Measurements from ENCODE around the gene RETREG1. TPM values are rescaled to one million over a fixed set of nuclear protein-coding genes. Genes with fewer than 3 reads are reported as not detected.

RETREG1 gene
- total RNA-seq, 1 donor from 2014 or later, result not detected

- no peak for DNase-seq (ENCODE audit: low read depth in 2 of 2)
Observed at GRCh38 chr5:16529306-16529705, 87.5 kb downstream of the RETREG1 start.

GRCh38 chr5:16528382-16529110, 88.3 kb downstream of the RETREG1 start:
- no peak for DNase-seq (ENCODE audit: low read depth in 2 of 2)

DNA sequence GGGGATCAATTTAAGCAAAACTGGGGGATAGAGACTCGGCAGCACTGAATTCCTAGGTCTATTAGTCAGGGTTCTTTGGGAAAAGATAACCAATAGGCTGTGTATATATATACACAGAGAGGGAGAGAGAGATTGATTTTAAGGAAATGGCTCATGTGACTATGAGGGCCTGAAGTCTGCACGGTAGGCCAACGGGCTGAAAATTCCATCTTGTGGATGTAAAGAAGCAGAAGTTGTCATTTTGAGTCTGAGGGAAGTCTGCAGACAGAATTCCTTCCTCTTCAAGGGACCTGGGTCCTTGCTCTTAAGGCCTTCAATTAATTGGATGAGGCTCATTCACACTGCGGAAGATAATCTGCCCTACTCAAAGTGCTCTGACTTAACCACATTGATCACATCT, 91.1 kb downstream of the RETREG1 start:
- DNase-seq (ENCODE audit: low read depth in 2 of 2), result no peak

DNA sequence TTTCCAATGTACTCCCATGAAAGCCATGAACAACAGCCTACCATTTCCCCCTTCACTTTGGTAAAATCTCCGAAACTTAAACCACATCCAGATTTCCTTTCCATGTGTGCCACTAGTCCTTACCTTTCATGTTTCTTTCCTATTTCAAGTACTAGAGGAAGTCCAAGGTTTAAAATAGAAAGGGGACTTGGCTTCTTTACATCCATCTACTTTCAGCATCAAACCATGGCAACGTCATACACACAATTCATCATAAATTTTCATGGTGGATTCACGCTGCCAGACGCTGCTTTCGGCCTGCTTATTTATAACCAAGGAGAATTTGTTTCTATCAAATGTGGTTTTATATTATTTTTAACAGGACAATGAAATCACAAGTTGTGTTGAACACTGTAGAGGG, 92.5 kb downstream of the RETREG1 start:
- DNase-seq (ENCODE audit: low read depth in 2 of 2), result no peak

GRCh38 chr5:16521521-16522483, 95.0 kb downstream of the RETREG1 start:
- DNase-seq (ENCODE audit: low read depth in 2 of 2), result no peak

DNA sequence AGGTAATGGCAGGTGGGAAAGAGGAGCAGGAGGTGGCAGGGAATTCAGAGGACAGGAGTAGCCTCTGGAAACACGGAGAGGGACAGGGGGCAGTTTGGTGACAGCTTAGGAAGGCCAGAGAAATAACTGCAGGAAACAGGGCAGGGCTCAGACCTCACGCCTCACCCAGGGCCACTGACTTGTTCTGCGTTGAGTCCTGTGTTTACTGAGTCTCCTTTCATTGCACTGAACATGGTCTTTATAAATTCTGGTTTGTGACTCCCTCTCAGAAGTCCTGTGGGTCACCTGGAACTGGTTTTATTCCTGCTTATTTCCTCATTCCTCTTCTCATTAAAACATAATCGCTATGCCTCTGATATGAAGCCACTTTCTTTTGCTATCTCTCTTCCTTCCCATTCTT, 96.0 kb downstream of the RETREG1 start:
- no peak for DNase-seq (ENCODE audit: low read depth in 2 of 2)

DNA sequence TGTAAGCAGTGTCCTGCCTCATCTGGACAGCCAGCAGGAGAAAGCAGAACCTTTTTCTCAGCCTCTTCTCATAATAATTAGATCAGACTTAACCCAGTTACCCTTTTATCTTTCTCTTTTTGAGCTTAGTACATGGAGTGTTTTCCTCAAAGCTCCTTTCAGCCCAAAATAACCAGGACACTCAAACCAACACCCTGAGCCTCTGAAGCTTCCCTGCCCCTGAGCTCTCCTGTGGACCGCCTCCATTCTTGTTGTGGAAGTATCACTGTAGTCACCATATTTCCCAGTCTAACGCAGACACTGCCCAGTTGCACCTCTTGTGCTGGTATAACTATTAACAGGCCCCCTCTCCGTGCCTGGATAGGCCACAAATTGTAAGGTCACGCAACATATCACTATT, 97.4 kb downstream of the RETREG1 start:
- DNase-seq (ENCODE audit: low read depth in 2 of 2), result no peak

- DNase-seq (ENCODE audit: low read depth in 2 of 2), result no peak
Observed at GRCh38 chr5:16518606-16519005, 98.2 kb downstream of the RETREG1 start.

DNA sequence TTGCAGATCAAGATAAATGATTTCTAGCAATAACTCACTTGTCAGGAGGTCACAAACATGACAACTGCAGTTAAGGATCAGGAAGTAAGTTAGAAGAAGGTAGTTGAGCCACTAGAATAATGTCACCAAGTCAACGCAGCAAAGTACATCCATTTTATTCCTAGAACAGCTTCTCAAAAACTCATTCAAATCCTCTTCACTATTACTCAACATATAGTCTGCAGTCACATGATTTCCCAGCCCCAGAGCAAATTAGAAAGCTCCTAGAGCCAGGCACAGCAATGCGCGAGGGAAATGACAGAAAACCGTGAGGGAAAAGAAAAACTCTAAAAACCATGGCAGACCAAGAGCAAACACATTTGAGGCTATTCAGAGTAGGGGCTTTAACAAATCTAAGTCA, 101.3 kb downstream of the RETREG1 start:
- no peak for DNase-seq (ENCODE audit: low read depth in 2 of 2)

DNA sequence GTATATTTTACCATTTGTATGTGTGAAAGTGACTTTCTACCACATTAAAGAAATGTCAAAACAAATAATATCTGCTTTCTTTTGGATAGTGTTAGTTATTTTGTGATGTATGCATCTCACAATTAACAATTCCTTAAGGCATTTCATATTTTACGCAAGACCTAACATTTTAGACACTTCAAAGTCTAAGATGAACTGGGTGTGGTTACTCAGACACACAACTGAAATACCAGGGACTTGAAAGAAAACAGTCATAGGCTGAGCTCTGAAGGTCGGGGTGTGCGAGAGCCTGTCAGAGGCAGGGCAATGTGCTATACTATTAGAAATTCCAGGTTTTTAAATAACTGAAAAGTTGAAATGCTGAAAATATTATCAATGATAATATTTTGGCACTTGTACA, 106.7 kb downstream of the RETREG1 start:
- DNase-seq (ENCODE audit: low read depth in 2 of 2), result no peak

GRCh38 chr5:16508730-16509531, 107.9 kb downstream of the RETREG1 start:
- no peak for DNase-seq (ENCODE audit: low read depth in 2 of 2)

DNA sequence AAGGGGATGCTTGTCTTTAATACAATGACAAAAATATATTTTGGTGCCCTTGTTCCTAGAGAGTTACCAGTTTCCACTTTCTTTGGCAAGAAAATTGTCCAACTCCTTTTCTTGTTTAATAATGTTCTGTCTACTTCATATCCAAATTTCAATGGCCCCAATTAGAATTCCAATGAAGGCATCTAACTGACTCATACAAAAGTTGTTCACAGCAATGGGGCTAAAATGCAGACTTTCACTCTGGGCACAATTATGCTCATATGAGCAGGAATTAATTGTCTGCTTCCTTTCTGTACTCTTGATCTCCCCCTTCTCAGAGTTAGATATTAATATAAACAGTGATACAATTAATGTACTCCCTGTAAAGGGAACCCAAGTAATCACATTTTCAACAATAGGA, 109.1 kb downstream of the RETREG1 start:
- no peak for DNase-seq (ENCODE audit: low read depth in 2 of 2)

DNA sequence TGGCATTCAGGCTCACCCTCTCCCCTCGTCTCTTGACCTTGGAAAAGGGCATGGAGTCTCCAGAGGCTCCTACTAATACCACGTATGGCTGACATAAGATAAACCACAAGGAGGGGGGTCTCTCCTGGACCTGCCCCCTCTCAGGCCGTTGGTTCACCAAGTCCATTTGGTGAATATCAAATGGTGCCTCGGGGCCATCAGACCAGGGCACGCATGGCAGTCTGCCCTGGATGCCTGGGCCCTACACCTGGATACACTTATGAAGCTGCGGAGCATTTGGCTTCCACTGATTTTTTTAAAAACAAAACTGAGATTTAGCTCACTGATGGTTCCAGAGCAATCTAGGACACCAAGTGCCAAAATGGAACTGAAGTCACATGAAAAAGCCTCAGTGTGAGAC, 110.9 kb downstream of the RETREG1 start:
- no peak for DNase-seq (ENCODE audit: low read depth in 2 of 2)

DNA sequence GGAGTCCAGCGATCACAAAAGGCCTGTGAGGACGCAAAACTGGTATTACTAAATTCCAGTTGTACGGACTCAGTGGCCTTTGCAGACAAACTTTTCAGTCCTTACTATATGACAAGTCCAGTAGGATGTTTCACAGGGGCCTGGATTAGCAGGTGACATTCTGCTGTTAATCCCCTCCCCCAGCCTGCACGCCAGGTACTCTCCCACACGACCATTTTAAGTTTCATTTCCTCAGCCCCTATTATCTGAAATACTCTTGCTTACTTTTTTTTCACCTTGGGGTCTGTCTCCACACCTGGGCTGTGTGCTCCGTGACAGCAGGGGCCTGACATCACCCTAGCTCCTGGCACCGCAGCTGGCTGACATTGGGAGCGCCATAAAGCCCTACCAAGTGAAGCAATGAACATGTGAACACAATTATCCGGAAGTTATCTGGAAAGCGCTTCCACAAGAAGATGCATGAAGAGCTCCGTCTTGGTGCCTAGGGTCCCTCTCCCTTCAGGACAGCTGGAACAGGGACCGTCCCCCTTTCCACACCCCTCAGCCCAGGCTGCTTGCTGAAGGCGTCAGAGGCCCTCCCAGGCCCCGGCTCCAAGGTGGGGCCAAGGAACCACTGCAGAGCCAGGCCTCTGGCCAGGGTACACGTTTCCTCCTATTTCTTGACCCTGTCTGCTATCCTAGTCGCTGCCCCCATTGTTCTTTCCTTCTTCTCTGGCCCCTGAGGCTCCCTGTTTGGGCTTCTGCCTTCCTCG, 111.5 kb downstream of the RETREG1 start:
- no peak for DNase-seq (ENCODE audit: low read depth in 2 of 2)

DNA sequence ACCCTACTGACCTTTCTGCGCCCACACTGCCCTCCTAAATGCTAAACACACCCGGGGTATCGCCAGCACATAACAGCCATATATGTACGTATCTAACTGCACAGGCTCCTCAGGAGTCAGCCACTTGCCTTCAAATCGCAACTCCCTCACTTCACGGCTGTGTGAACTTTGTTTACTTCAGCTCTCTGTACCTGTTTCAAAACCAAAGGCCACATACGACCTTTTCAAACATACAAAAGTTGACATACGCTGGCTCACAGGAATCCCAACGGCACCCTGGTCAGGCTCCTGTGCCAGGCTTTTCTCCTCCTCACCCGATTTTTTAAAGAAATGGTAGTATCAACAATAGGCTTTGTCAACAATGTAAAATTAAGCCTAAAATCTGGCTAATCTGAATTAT, 112.2 kb downstream of the RETREG1 start:
- DNase-seq (ENCODE audit: low read depth in 2 of 2), result no peak

GRCh38 chr5:16502866-16503265, 113.9 kb downstream of the RETREG1 start:
- no peak for DNase-seq (ENCODE audit: low read depth in 2 of 2)

DNA sequence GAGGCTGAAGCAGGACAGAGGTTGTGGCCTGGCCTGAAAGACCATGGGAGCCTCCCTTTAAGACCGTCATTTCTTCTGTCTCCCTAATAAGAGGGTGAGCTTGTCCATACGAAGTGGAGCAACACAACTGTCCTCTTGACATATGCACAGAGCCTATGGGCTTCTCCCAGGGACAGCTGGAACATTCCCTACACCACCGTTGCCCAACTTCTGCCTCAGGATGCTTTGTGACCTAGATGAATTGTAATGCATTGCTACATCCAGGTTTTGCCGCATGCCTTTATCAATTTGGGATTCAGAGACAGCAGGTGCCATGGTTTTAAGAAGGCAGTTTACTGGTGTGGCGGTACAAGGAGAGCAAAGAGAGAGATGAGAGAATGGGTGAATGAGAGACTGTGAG, 116.8 kb downstream of the RETREG1 start:
- DNase-seq (ENCODE audit: low read depth in 2 of 2), result no peak

DNA sequence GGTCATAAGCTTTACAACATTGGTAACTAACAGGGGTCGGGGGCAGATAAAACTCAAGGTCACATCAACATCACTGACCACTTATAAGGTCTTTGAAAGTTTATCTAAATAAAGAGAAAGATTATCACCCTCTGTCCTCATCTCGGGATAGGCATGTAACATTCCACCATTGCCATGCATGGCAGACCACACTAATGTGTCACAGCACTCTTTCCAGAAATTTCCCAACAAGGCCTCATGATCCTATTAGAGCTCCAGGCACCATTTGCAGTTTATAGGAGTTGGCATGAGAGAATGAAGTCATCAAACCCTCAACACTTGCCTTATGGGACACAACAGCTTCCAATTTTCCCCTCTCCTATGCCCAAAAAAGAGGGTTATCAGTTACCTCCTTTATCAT, 119.3 kb downstream of the RETREG1 start:
- DNase-seq (ENCODE audit: low read depth in 2 of 2), result no peak

DNA sequence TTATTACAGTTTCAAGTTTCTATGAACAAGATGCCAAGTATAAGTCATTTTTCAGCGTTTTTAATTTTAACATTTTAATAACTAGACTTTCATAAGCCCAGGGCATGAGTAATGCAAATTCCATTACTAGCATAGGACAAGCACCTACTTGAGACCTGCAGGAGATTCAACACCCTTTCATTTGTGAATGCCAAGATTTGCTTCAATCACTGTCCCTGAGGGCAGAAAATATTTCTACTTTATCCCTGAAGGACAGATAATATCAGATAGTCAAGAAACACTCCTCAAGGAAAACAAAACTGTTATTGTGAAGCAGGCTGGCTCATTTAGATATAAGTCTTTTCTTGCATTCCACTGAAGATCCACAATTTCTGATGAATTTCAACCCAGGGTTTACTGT, 123.5 kb downstream of the RETREG1 start:
- no peak for DNase-seq (ENCODE audit: low read depth in 2 of 2)

DNA sequence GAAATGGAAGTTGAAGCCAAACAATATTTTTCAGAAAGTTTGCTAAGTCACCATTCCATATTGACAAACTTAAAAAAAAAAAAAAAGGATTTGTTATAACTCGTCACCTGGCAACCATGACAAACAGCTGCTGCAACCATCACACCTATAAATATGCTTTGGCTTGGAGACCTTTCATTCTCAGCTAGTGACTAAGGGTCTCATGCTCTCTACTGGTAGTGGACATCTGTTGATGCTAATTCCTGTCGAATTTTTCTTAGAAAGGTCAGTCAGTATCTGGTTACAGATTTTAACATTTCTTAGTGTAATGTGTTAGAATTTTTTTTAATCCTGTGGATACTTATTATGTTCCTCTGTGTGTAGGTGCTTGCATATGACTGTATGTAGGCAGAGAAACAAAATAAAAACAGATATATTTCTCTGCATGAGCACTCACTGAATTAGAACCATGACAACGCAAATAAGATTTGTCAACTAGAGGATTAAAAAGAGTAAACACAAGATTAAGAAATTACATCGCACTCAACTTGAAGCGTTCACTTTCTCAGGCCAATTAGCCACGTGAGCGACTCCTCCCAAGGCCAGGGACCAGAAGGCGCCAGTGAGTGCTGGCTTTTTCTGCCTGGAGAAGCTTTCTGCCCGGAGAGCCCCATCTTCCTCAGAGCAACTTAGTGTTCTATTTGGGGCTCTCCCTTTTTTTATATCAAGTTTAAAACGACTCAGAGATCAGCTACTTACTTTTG, 124.2 kb downstream of the RETREG1 start:
- peak; percentile 9 to 31 for DNase-seq (ENCODE audit: low read depth in 2 of 2)

GRCh38 chr5:16490911-16491310, 125.9 kb downstream of the RETREG1 start:
- no peak for DNase-seq (ENCODE audit: low read depth in 2 of 2)

All from dermis microvascular lymphatic vessel endothelial cell (primary cell).